ENCODE results near the gene MFRP. TPM values are rescaled to one million over a fixed set of nuclear protein-coding genes. Genes with fewer than 3 reads are reported as not detected.
"Not testable (repeated sequence)": the region's sequence is repeated elsewhere in the genome, so short reads cannot be mapped to it uniquely, and the experiment has no call there.

MFRP gene
- under 1 TPM in 1 of 2 donors, not detected in 1; 0.27 TPM for total RNA-seq

DNA sequence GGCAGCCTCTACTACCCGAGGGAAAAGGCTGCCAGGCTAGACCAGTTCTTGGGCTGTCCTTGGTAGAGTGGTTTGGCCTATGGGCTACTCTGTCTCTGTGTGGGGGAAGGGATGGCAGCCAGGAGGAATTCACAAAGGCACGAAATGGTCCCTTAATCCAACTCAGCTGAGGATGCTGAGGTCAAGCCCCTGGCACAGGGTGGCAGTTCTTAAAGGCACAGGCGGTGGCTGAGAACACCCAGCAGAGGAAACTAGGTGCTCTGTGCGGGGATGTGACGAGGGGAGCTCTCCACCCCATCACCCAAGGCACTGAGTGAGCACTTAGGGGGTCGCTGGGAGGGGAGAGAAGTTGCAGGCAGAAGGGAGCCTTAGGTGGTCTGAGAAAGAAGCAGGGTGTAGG is at the start of gene MFRP:
MFRP (minus strand) TSS at position 101 of the 400 bp plus-strand sequence. CDS start 192 bp downstream, outside the sequence.
- TF ChIP-seq, protein P1, sequence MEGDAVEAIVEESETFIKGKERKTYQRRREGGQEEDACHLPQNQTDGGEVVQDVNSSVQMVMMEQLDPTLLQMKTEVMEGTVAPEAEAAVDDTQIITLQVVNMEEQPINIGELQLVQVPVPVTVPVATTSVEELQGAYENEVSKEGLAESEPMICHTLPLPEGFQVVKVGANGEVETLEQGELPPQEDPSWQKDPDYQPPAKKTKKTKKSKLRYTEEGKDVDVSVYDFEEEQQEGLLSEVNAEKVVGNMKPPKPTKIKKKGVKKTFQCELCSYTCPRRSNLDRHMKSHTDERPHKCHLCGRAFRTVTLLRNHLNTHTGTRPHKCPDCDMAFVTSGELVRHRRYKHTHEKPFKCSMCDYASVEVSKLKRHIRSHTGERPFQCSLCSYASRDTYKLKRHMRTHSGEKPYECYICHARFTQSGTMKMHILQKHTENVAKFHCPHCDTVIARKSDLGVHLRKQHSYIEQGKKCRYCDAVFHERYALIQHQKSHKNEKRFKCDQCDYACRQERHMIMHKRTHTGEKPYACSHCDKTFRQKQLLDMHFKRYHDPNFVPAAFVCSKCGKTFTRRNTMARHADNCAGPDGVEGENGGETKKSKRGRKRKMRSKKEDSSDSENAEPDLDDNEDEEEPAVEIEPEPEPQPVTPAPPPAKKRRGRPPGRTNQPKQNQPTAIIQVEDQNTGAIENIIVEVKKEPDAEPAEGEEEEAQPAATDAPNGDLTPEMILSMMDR (IDR thresholded peaks at IDR 0.05), result no peak
- Histone ChIP-seq H3K36me3 (no peaks in the 10 kb centered on the region), H3K4me3 (no peak within 1 kb of the TSS), H3K9me3 (no peaks in the 10 kb centered on the region), H3K27ac (no peak within 1 kb of the TSS), H3K4me1 (ENCODE audit: control insufficient read depth in 1 of 2, low read depth in 2 of 2) (no peaks in the 10 kb centered on the region), H3K27me3 (replicated peaks; ENCODE audit: insufficient read depth) (no peaks in the 10 kb centered on the region)
- no peak for ATAC-seq (ENCODE audit: insufficient number of reproducible peaks, low FRiP score, low read depth)
- DNase-seq (ENCODE audit: low spot score), result no peak

DNA sequence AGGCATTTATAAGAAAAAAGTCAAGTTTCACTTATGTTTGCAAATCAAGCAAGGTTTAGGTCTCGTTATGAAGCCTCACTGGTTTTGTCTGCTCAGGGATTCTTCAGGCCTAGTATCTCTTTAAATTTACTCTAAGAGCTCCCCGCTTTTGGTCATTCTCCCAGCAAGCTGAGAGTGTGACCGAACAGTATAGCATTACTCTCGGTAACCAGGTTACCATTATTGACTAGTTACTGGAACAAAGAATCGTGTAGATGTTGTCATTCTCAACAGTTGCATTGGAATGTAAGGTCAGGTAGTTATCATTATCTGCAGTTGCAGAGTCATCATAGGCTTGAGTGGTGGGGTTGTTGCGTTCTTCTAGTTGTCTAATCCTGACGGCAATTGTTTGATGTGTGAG is 44.8 kb upstream of the MFRP start:
- no peaks in the 10 kb centered on the region for H3K27me3 ChIP-seq (replicated peaks; ENCODE audit: insufficient read depth)
- no peaks in the 10 kb centered on the region for H3K9me3 ChIP-seq
- H3K4me3 ChIP-seq, result no peak overlapping the region
- no peak for DNase-seq (ENCODE audit: low spot score)
- ATAC-seq (ENCODE audit: insufficient number of reproducible peaks, low FRiP score, low read depth), result no peak
- no peaks in the 10 kb centered on the region for H3K4me1 ChIP-seq (ENCODE audit: control insufficient read depth in 1 of 2, low read depth in 2 of 2)
- no peak overlapping the region for H3K27ac ChIP-seq
- TF ChIP-seq, protein P1 (IDR thresholded peaks at IDR 0.05), result no peak
- H3K36me3 ChIP-seq, result no peaks in the 10 kb centered on the region

DNA sequence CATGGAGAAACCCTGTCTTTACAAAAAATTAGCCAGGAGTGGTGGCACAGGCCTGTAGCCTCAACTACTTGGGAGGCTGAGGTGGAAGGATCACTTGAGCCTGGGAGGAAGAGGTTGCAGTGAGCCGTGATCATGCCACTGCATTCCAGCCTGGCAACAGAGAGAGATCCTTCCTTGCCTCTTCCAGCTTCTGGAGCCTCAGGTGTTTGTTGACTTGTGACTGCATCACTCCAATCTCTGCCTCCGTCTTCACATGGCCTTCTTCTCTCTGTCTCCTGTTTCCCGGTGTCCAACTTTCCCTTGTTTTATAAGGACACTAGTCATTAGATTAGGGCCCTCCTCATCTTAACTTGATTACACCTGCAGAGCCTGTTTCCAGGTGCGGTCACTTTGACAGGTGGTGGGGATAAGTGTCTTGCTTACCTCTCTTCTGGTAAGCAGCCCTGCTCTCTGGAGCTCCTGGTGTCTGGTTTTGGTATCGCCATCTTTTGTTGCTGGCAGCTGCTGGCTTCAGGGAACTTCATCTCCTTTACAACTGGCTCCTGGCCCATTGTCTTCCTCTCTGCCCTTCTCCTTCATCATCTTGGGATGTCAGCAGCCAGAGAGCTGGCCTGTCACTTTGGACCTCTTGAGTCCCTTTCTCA is 43.2 kb upstream of the MFRP start:
- DNase-seq (ENCODE audit: low spot score), result no peak
- Histone ChIP-seq H3K4me3 (no peak overlapping the region), H3K4me1 (ENCODE audit: control insufficient read depth in 1 of 2, low read depth in 2 of 2) (no peaks in the 10 kb centered on the region), H3K9me3 (no peaks in the 10 kb centered on the region), H3K27me3 (replicated peaks; ENCODE audit: insufficient read depth) (no peaks in the 10 kb centered on the region), H3K27ac (no peak overlapping the region), H3K36me3 (no peaks in the 10 kb centered on the region)
- TF ChIP-seq, protein P1 (IDR thresholded peaks at IDR 0.05), result no peak
- ATAC-seq (ENCODE audit: insufficient number of reproducible peaks, low FRiP score, low read depth), result no peak

DNA sequence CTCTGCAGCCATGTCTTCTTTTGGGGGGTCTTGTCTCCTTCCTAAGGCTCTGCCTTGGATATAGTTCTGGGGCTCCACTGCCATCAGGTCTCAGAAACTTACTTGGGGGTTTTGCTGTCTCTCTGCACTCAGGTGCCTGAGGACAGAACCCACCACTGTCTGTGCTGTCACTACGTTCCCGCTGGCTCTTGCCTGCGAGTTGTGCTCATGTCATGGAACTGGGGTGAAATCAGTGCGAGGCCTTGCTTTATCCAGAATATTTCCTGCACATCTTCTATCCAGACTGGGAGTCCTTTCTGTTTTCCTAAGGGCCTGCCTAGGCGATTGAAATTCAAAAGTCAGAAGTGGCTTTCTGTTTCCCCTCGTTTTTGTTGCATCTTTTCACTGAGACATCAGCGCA is 41.6 kb upstream of the MFRP start:
- DNase-seq (ENCODE audit: low spot score) (no peak), ATAC-seq (ENCODE audit: insufficient number of reproducible peaks, low FRiP score, low read depth) (no peak)

DNA sequence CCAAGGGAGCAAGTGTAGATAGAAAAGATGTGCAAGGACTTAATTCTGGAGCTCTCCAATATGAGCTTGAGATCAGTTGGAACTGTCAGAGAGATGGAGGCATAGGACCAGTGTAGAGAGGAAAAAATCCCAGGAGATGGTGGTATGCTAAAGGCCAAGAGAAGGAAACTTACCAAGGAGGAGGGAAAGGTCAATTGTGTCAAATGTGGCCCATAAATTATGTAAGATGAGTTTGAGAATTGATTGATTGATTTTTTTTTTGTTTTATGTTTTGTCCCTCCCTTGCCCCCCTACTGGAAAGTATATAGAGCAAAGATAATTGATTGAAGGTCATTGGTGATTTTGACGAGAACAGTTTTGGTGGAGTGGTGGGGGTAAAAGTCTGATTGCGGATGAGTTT is 37.8 kb upstream of the MFRP start:
- DNase-seq (ENCODE audit: low spot score) (no peak), ATAC-seq (ENCODE audit: insufficient number of reproducible peaks, low FRiP score, low read depth) (no peak)
- Histone ChIP-seq H3K27ac (no peak overlapping the region), H3K4me1 (ENCODE audit: control insufficient read depth in 1 of 2, low read depth in 2 of 2) (peaks cover 5 to 16% of the 10 kb centered on the region in 2 donors), H3K36me3 (no peaks in the 10 kb centered on the region), H3K4me3 (no peak overlapping the region), H3K27me3 (replicated peaks; ENCODE audit: insufficient read depth) (no peaks in the 10 kb centered on the region), H3K9me3 (no peaks in the 10 kb centered on the region)
- TF ChIP-seq, protein P1 (IDR thresholded peaks at IDR 0.05), result no peak

More for the DNA sequence above, 41.6 kb upstream of the MFRP start:
- no peak overlapping the region for H3K27ac ChIP-seq
- TF ChIP-seq, protein P1 (IDR thresholded peaks at IDR 0.05), result no peak
- no peaks in the 10 kb centered on the region for H3K36me3 ChIP-seq
- no peaks in the 10 kb centered on the region for H3K27me3 ChIP-seq (replicated peaks; ENCODE audit: insufficient read depth)
- no peaks in the 10 kb centered on the region for H3K4me1 ChIP-seq (ENCODE audit: control insufficient read depth in 1 of 2, low read depth in 2 of 2)
- no peaks in the 10 kb centered on the region for H3K9me3 ChIP-seq
- no peak overlapping the region for H3K4me3 ChIP-seq

DNA sequence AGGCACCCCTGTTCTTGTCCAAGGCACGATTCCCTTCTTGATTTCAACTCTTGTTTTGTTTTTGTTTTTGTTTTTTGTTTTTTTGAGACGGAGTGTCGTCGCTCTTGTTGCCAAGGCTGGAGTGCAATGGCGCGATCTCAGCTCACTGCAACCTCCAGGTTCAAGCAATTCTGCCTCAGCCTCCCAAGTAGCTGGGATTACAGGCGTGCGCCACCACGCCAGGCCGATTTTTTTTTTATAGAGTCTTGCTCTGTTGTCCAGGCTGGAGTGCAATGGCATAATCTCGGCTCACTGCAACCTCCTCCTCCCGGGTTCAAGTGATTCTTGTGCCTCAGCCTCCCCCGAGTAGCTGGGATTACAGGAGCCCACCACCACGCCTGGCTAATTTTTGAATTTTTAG is 36.0 kb upstream of the MFRP start:
- H3K9me3 ChIP-seq; H3K27me3 ChIP-seq (replicated peaks; ENCODE audit: insufficient read depth); ATAC-seq (ENCODE audit: insufficient number of reproducible peaks, low FRiP score, low read depth); H3K27ac ChIP-seq; H3K4me3 ChIP-seq; DNase-seq (ENCODE audit: low spot score); H3K36me3 ChIP-seq: not testable (repeated sequence)
- peaks cover 5 to 16% of the 10 kb centered on the region in 2 donors for H3K4me1 ChIP-seq (ENCODE audit: control insufficient read depth in 1 of 2, low read depth in 2 of 2)
